ENCODE measurements around the gene VPS13D. TPM values are rescaled to one million over a fixed set of nuclear protein-coding genes. Genes with fewer than 3 reads are reported as not detected.
A peak's percentile ranks its signal among the peaks of the same experiment; 100 is the strongest.

VPS13D gene
- total RNA-seq, 1 experiment from 2014 or later: 33.1 TPM

GRCh38 chr1:12530462-12531178 is 300.8 kb downstream of the VPS13D start:
- Histone ChIP-seq H3K27ac (ENCODE audit: low read length) (peak overlapping the region; percentile 60; the same call in 1 of the 2 replicates), H3K9me3 (ENCODE audit: control insufficient read depth, insufficient read depth, low read depth, low read length) (no peaks in the 10 kb centered on the region), H3K27me3 (ENCODE audit: control insufficient read depth, insufficient read depth, low read length) (no peaks in the 10 kb centered on the region), H3K4me1 (ENCODE audit: control insufficient read depth, insufficient read depth, low read length) (peaks cover 28% of the 10 kb centered on the region), H3K36me3 (ENCODE audit: control insufficient read depth, insufficient read depth, low read length) (no peaks in the 10 kb centered on the region), H3K4me3 (ENCODE audit: low read depth in 2 of 2, low read length in 2 of 2) (no peak overlapping the region)
- DNase-seq (ENCODE audit: low read depth, low spot score) (no peak), ATAC-seq (no peak)
- BruUV-seq (replicated peaks): no TSS peak
- TF ChIP-seq POLR2AphosphoS5 (IDR thresholded peaks at IDR 0.05; ENCODE audit: low read depth, low read length) (no peak), SIN3A (IDR thresholded peaks at IDR 0.05; ENCODE audit: borderline replicate concordance, insufficient read depth, low read depth, low read length) (no peak), TCF7L2 (IDR thresholded peaks at IDR 0.05; ENCODE audit: low read depth, low read length) (no peak), CTCF (IDR thresholded peaks at IDR 0.05) (no peak), REST (IDR thresholded peaks at IDR 0.05; ENCODE audit: insufficient read depth in 1 of 2, low read depth in 2 of 2, low read length in 1 of 2) (no peak)
- in situ Hi-C loops (cut with HindIII; ENCODE audit: low pct_unique_long_range_greater_than_20kb, low sequenced_read_pairs): no loop called here
- ChIA-PET CTCF (no interaction called here), POLR2A (interaction anchor here (0.6 kb wide), 1 partner anchor 52 kb away, joined by 3 read pairs; no protein-coding TSS in a partner anchor)
- intact Hi-C loops (cut with micrococcal nuclease; ENCODE audit: unreplicated experiment): no loop called here

- no peaks in the 10 kb centered on the region for H3K9me3 ChIP-seq (ENCODE audit: control insufficient read depth, insufficient read depth, low read depth, low read length)
- ChIA-PET CTCF (no interaction called here), POLR2A (interaction anchor here (0.6 kb wide), 1 partner anchor 53 kb away, joined by 3 read pairs; no protein-coding TSS in a partner anchor)
- DNase-seq (ENCODE audit: low read depth, low spot score) (no peak), ATAC-seq (no peak)
- BruUV-seq (replicated peaks): no TSS peak
- in situ Hi-C loops (cut with HindIII; ENCODE audit: low pct_unique_long_range_greater_than_20kb, low sequenced_read_pairs) (no loop called here), intact Hi-C loops (cut with micrococcal nuclease; ENCODE audit: unreplicated experiment) (no loop called here)
- H3K27ac ChIP-seq (ENCODE audit: low read length): peak overlapping the region; percentile 60
- H3K4me3 ChIP-seq (ENCODE audit: low read depth in 2 of 2, low read length in 2 of 2): no peak overlapping the region
- H3K27me3 ChIP-seq (ENCODE audit: control insufficient read depth, insufficient read depth, low read length): no peaks in the 10 kb centered on the region
- no peaks in the 10 kb centered on the region for H3K36me3 ChIP-seq (ENCODE audit: control insufficient read depth, insufficient read depth, low read length)
- TF ChIP-seq REST (IDR thresholded peaks at IDR 0.05; ENCODE audit: insufficient read depth in 1 of 2, low read depth in 2 of 2, low read length in 1 of 2) (no peak), CTCF (IDR thresholded peaks at IDR 0.05) (no peak), TCF7L2 (IDR thresholded peaks at IDR 0.05; ENCODE audit: low read depth, low read length) (no peak), SIN3A (IDR thresholded peaks at IDR 0.05; ENCODE audit: borderline replicate concordance, insufficient read depth, low read depth, low read length) (no peak), POLR2AphosphoS5 (IDR thresholded peaks at IDR 0.05; ENCODE audit: low read depth, low read length) (no peak)
- peaks cover 26% of the 10 kb centered on the region for H3K4me1 ChIP-seq (ENCODE audit: control insufficient read depth, insufficient read depth, low read length)
These were observed 301.3 kb downstream of the VPS13D start for GRCh38 chr1:12531179-12531499.

Measured in Panc1 (cell line).